Bronchial epithelial cell (primary cell): ENCODE results near the gene FXYD4. TPM values are rescaled to one million over a fixed set of nuclear protein-coding genes. Genes with fewer than 3 reads are reported as not detected.

ENCODE experiments used
- DNase-seq: peaks from one replicate; pipeline ENCODE4 v3.0.0-alpha.2; 2010; ENCODE audit warnings: low read depth
- FAIRE-seq: peaks from 2 replicates; lab custom pipeline; 2011; peaks lifted over from hg19 to GRCh38; lab: Jason Lieb, UNC
- H3K27me3 ChIP-seq: 2 replicates; pipeline ENCODE4 v1.5.1; 2011; ENCODE audit warnings: low read length; ENCODE audit not compliant: control insufficient read depth, insufficient read depth
- H3K36me3 ChIP-seq: 2 replicates; pipeline ENCODE4 v1.5.1; 2011; ENCODE audit warnings: low read length; ENCODE audit not compliant: control insufficient read depth, insufficient read depth
- H3K4me3 ChIP-seq: 2 replicates; pipeline ENCODE4 v1.5.1; 2011; ENCODE audit warnings: mild to moderate bottlenecking, low read depth, low read length, control low read depth
- total RNA-seq: library from RNA; depleted of rRNA; stranded (reverse); fragments of >200 nt; gene quantifications from 2 replicates; pipeline ENCODE4 v1.2.1, GENCODE V29; 2014
- TF ChIP-seq, protein P1 (sequence below): IDR thresholded peaks from 2 replicates; pipeline ENCODE4 v1.5.1; 2011; ENCODE audit warnings: mild to moderate bottlenecking, moderate library complexity, low read length, control low read depth, inconsistent platforms; ENCODE audit not compliant: insufficient read depth, severe bottlenecking

Gene FXYD4
- total RNA-seq, 1 donor from 2014 or later = not detected

DNA sequence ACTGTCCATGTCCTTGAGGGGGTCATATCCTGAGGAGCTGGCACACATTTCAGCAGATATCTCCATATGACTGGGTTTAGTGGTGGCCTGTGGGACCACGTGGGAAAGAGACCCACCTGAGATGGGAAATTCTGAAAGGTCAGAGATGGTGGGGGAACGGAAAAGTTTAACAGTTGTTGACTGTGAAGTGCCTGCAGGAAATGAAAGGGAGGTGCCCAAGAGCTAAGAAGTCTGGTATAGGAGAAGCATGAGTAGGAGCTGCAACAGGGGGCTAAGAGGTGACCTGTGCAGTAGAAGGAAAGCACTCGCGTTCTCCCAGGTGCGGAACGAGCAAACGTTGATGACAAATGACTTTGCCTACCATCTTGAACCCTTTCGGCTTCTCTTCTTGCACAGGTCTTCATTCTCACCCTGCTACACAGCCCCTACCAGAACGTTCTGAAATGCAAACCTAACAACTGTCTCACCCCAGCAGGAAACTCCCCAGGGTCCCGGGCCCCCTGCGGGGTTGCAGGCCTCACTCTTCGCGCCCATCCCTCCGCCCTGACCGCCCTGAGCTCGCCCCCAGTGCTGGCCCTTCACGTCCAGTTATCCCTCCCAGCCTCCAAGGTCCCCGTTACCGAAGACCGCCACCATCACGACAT, 9.8 kb upstream of the FXYD4 start:
- FAIRE-seq = no peak

GRCh38 chr10:43362191-43362839, 9.1 kb upstream of the FXYD4 start:
- no peaks in the 10 kb centered on the region for H3K36me3 ChIP-seq
- H3K27me3 ChIP-seq = no peaks in the 10 kb centered on the region
- H3K4me3 ChIP-seq = peak overlapping the region; percentile 51
- TF ChIP-seq, protein P1, sequence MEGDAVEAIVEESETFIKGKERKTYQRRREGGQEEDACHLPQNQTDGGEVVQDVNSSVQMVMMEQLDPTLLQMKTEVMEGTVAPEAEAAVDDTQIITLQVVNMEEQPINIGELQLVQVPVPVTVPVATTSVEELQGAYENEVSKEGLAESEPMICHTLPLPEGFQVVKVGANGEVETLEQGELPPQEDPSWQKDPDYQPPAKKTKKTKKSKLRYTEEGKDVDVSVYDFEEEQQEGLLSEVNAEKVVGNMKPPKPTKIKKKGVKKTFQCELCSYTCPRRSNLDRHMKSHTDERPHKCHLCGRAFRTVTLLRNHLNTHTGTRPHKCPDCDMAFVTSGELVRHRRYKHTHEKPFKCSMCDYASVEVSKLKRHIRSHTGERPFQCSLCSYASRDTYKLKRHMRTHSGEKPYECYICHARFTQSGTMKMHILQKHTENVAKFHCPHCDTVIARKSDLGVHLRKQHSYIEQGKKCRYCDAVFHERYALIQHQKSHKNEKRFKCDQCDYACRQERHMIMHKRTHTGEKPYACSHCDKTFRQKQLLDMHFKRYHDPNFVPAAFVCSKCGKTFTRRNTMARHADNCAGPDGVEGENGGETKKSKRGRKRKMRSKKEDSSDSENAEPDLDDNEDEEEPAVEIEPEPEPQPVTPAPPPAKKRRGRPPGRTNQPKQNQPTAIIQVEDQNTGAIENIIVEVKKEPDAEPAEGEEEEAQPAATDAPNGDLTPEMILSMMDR = peak; percentile 64
- DNase-seq (peak; percentile 89), FAIRE-seq (no peak)

More for the DNA sequence above, 9.8 kb upstream of the FXYD4 start:
- Histone ChIP-seq H3K27me3 (no peaks in the 10 kb centered on the region), H3K4me3 (peak overlapping the region; percentile 51), H3K36me3 (no peaks in the 10 kb centered on the region)
- TF ChIP-seq, protein P1 = no peak
- no peak for DNase-seq

DNA sequence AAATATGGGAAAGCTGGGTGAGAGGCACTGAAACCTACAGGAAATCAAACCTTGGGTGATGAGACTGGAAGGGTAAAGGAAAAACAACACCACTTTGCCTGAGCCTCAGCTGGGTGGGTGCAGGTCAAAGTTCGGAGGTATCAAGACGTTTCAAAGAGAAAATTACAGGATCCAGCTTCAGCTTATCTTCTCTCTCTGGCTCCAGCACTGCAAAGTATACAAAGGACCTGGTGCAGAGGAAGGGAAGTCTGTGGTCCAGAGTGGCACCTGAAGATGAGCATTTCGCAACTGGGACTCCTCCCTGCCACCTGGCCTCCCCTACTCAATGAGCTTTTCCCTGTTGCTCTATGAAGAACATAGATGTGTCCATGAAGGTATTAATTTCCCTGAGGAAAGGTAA, 6.4 kb upstream of the FXYD4 start:
- no peak for FAIRE-seq

GRCh38 chr10:43369921-43370320, 1.5 kb upstream of the FXYD4 start:
- no peak overlapping the region for H3K4me3 ChIP-seq
- no peak for DNase-seq
- H3K36me3 ChIP-seq = no peaks in the 10 kb centered on the region
- no peak for FAIRE-seq
- TF ChIP-seq, protein P1 = no peak
- no peaks in the 10 kb centered on the region for H3K27me3 ChIP-seq

More for the DNA sequence above, 6.4 kb upstream of the FXYD4 start:
- no peaks in the 10 kb centered on the region for H3K36me3 ChIP-seq
- H3K27me3 ChIP-seq = no peaks in the 10 kb centered on the region
- TF ChIP-seq, protein P1 = no peak
- no peak overlapping the region for H3K4me3 ChIP-seq
- no peak for DNase-seq

DNA sequence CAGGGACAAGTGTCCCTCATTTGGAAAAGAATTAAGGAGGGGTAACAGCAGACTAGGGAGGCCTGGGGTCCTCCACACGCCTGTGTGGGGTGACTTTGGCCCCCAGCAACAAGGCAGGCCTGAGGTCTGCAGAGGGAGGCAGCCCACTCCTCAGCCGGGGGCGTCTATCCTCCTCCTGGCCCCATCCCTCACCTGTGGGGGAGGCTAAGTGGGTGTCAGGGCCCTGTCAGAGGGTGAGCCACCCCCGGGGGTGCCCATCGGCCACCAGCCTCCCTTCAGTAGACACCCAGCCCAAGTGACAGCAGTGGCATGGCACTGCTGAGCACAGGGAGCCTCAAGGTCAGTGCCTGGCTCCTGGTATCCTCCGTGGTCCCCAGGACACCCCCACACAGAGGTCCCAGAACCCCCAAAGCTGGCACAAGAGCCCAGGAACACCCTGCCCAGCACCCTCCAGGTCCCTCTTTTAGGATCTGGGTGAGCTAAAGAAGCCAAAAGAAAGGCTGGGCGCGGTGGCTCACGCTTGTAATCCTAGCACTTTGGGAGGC, 693 bp upstream of the FXYD4 start:
- FAIRE-seq (no peak), DNase-seq (no peak)
- H3K27me3 ChIP-seq = no peaks in the 10 kb centered on the region
- TF ChIP-seq, protein P1 = no peak
- H3K36me3 ChIP-seq = no peaks in the 10 kb centered on the region
- no peak overlapping the region for H3K4me3 ChIP-seq
